Erythroblast (primary cell): ENCODE results near the gene NWD2.

Experiments
- DNase-seq, 2 experiments: peaks; one replicate each; lab custom pipeline; 2025; lab: John Stamatoyannopoulos, UW
- GATA1 ChIP-seq: IDR thresholded peaks from 2 replicates; pipeline ENCODE4 v1.6.1; 2011; ENCODE audit warnings: low read depth, mild to moderate bottlenecking, control low read depth, low read length, moderate library complexity
- POLR2A ChIP-seq: IDR thresholded peaks from 2 replicates; pipeline ENCODE4 v1.6.1; 2011; ENCODE audit warnings: mild to moderate bottlenecking, low read length

NWD2 gene

GRCh38 chr4:37467824-37468223 lies 223.3 kb downstream of the NWD2 start:
- no peak for DNase-seq
- TF ChIP-seq POLR2A (no peak), GATA1 (no peak)

DNA sequence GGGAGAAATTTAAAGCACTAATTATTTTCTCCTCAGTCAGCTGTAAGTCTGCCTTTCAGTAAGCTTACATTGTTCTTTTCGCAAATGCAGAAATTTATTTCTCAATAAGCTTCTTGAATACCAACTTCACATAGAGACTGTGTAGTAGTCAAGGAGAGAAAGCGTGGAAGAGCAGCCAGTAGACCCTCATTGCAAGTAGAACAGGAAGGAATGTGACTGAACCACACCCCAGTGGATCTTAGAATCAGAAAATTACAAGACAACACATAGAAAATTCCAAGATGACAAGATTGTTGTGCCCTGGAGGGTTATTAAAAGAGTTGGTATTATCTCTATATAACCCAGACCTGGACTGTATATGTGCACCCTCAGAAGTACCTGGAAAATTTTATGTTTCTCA lies 224.7 kb downstream of the NWD2 start:
- DNase-seq, result no peak
- TF ChIP-seq GATA1, result no peak
- TF ChIP-seq POLR2A, result no peak

DNA sequence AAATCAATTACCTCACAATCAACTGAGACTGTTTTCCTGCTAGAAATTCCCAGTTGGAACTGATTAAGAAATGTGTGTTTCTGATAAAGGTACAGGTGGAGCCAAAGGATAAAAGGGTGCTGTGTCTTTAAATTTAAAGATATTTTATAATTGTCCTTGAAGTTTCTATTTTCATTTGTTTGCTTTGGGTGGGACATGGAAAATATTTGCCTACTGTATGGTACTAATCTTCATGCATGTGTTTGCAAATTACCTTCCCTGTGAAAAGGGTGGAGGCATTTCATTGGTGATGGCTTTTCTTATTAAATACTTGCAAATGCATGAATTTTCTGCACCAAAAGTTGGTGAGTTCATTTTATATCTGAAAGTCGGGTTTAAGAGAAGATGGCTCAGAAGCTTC lies 225.7 kb downstream of the NWD2 start:
- TF ChIP-seq GATA1 (no peak), POLR2A (no peak)
- no peak for DNase-seq

DNA sequence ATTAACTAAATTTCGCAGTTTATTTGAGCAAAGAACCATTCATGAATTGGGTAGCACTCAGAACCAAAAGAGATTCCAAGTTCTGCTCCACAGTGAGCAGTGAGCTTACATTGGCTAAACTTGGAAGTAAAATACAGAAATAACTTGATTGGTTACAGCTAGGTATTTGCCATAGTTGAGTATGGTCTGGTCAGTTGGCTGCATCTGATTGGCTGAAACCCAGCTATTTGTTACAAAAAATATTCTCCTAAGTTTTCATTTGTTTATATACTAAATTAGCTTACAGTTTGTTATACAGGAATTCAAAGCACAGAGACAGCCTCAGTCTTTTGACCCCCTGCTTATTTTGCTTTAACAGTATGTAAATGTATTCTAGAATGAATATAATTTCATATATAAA lies 226.6 kb downstream of the NWD2 start:
- DNase-seq, result no peak
- no peak for TF ChIP-seq POLR2A
- no peak for TF ChIP-seq GATA1

GRCh38 chr4:37471971-37472370 lies 227.4 kb downstream of the NWD2 start:
- no peak for TF ChIP-seq GATA1
- no peak for TF ChIP-seq POLR2A
- DNase-seq, result no peak

DNA sequence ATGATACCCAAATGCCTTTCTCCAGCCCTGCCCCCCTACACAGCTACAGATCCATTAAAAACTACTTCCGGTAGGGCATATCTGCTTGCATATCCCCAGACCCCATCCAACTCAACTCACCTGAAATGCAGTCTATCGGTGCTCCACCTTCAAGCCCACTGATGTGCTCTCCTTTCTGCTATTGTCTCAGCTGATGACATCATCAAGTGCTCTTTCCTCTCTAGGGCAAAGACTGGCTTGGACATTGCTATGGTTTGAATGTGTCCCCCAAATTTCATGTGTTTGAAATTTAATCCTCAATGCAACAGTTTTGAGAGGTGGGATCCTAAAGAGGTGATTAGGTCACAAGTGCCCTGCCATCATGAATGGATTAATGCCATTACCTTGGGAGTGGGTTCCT lies 229.3 kb downstream of the NWD2 start:
- TF ChIP-seq GATA1, result no peak
- TF ChIP-seq POLR2A, result no peak
- no peak for DNase-seq

- no peak for DNase-seq
- TF ChIP-seq GATA1 (no peak), POLR2A (no peak)
Measured at GRCh38 chr4:37475087-37475486, 230.5 kb downstream of the NWD2 start.

- DNase-seq, result no peak
- TF ChIP-seq GATA1 (no peak), POLR2A (no peak)
Measured at GRCh38 chr4:37475776-37476175, 231.2 kb downstream of the NWD2 start.

GRCh38 chr4:37476256-37476655 lies 231.7 kb downstream of the NWD2 start:
- DNase-seq, result no peak
- TF ChIP-seq GATA1 (no peak), POLR2A (no peak)

GRCh38 chr4:37476691-37477090 lies 232.1 kb downstream of the NWD2 start:
- no peak for TF ChIP-seq GATA1
- no peak for TF ChIP-seq POLR2A

DNA sequence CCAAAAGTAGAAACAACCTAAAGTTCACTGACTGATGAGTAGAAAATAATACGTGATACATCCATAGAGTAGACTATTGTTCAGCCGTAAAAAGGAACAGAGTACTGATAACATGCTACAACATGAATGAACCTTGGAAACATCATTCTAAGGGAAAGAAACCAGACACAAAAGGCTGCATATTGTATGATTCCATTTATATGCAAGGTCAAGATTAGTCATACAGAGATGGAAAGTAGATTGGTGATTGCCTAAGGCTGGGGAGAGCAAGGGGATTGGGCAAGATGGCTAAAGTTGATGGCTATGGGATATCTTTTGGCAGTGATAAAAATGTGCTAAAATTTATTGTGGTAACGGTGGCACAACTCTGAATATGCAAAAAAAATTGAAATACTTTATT lies 232.6 kb downstream of the NWD2 start:
- no peak for TF ChIP-seq GATA1
- no peak for TF ChIP-seq POLR2A
- no peak for DNase-seq

More at GRCh38 chr4:37476691-37477090, 232.1 kb downstream of the NWD2 start:
- no peak for DNase-seq

DNA sequence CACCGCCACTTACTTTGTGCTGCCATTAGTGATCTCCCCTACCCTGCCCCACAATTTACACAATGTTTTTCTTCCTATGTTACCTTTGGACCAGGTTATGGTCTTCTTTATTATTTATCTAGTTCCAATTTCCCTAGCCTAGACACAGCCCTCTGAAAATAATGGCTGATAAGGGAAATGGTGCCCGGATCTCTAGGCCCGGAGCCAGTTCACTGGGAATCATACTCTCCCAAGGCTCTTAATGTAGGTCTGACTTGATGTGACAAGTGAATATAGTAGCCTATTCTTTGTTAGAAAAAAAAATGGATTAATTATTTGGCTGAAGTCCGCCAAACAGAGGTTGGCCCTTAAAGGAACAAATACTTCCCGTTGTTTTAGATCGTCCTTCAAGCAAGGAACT lies 233.6 kb downstream of the NWD2 start:
- TF ChIP-seq POLR2A (no peak), GATA1 (no peak)

DNA sequence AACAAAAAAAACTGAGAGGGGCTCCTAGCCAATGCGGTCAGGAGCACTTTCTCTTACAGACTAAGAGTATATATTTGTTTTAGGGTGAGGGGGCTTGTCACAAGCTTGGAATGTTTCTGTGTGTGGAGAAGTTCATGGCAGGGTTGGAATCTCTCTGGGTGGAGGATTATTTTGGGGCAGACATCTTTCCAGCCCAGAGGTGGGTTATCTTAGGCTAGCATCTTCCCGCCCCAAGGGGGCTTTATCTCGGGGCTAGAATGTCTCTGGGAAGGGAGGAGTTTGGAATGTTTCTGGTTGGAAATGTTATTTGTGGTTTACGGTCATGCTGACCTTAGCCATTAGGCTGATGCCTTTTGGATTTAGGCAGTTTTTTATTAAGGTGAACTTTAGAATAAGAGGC lies 236.0 kb downstream of the NWD2 start:
- TF ChIP-seq POLR2A (no peak), GATA1 (no peak)
- no peak for DNase-seq

More for the DNA sequence above, 233.6 kb downstream of the NWD2 start:
- no peak for DNase-seq

DNA sequence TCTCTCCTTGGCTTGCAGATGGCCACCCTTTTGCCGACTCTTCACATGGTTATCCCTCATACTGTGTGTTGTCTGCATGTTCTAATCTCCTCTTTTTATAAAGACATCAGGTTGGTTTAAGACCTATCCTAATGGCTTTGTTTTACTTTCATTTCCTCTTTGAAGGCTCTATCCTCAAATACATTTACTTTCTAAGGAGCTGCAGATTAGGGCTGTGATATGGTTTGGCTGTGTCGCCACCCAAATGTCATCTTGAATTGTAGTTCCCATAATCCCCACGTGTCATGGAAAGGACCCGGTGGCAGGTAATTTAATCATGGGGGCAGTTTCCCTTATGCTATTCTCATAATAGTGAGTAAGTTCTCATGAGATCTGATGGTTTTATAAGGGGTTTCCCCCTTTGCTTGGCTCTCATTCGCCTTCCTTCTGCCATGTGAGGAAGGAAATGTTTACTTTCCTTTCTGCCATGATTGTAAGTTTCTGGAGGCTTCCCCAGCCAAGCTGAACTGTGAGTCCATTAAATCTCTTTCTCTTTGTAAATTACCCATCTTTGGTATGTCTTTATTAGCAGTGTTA lies 237.1 kb downstream of the NWD2 start:
- TF ChIP-seq POLR2A, result no peak
- no peak for TF ChIP-seq GATA1
- no peak for DNase-seq

GRCh38 chr4:37482236-37482913 lies 237.8 kb downstream of the NWD2 start:
- no peak for DNase-seq
- TF ChIP-seq POLR2A, result no peak
- TF ChIP-seq GATA1, result no peak
